SK-N-SH (cell line): ENCODE data around the gene IL20. TPM values are rescaled to one million over a fixed set of nuclear protein-coding genes. Genes with fewer than 3 reads are reported as not detected.

Source experiments
- CTCF ChIA-PET: fragments of 300-600, 350-600 bp; formaldehyde crosslinking; extraction: SDS; loops from one replicate; lab custom pipeline; 2021; lab: Yijun Ruan, JAX
- POLR2A ChIA-PET: fragments of 350-600 bp; sonication (Branson Sonifier 250); formaldehyde crosslinking; extraction: SDS; loops from one replicate; lab custom pipeline; 2020; ENCODE audit warnings: antibody characterized with exemption, inconsistent platforms; lab: Yijun Ruan, JAX
- DNase-seq: peaks from one replicate; pipeline ENCODE4 v3.0.0; 2012
- H2AFZ ChIP-seq: fragments of 200-600 bp; sonication (generic); 2 replicates; pipeline ENCODE4 v1.8.1; 2016; ENCODE audit warnings: antibody characterized with exemption, mild to moderate bottlenecking, low read depth
- H3F3A ChIP-seq: fragments of 200-600 bp; sonication (generic); replicated peaks from 2 replicates; pipeline ENCODE3; 2016; ENCODE audit warnings: antibody characterized with exemption, mild to moderate bottlenecking; ENCODE audit not compliant: insufficient read depth
- H3K27ac ChIP-seq, 2 experiments: fragments of 200-500 bp in 1 of 2; fragments of 200-600 bp in 1 of 2; sonication (Bioruptor generic) in 1 of 2; sonication (generic), shearing (Covaris generic) in 1 of 2; 2 replicates each; pipeline versions ENCODE4 v1.5.1 to v1.6.1; 2014 to 2016; ENCODE audit warnings: low read depth in 2 of 2, inconsistent platforms in 1 of 2, low read length in 1 of 2, mild to moderate bottlenecking in 1 of 2, mixed read lengths in 1 of 2
- H3K27me3 ChIP-seq: fragments of 200-600 bp; sonication (generic), shearing (Covaris generic); 2 replicates; pipeline ENCODE4 v1.6.1; 2016; ENCODE audit warnings: mixed run types; ENCODE audit not compliant: insufficient read depth
- H3K36me3 ChIP-seq, 2 experiments: fragments of 200-500 bp in 1 of 2; fragments of 200-600 bp in 1 of 2; sonication (Bioruptor generic) in 1 of 2; sonication (generic) in 1 of 2; replicated peaks in 1 of 2; 2 replicates each; pipeline versions ENCODE3 to v1.5.1; 2014 to 2016; ENCODE audit warnings: low read length in 1 of 2, mild to moderate bottlenecking in 1 of 2; ENCODE audit not compliant: insufficient read depth in 2 of 2, control insufficient read depth in 1 of 2
- H3K4me1 ChIP-seq, 2 experiments: fragments of 200-500 bp in 1 of 2; fragments of 200-600 bp in 1 of 2; sonication (Bioruptor generic) in 1 of 2; sonication (generic), shearing (Covaris generic) in 1 of 2; 2 replicates each; pipeline versions ENCODE4 v1.5.1 to v1.6.1; 2014 to 2016; ENCODE audit warnings: low read depth in 1 of 2, low read length in 1 of 2, mixed run types in 1 of 2; ENCODE audit not compliant: insufficient read depth in 2 of 2, control insufficient read depth in 1 of 2
- H3K4me2 ChIP-seq: fragments of 200-600 bp; sonication (generic), shearing (Covaris generic); 2 replicates; pipeline ENCODE4 v1.6.1; 2017; ENCODE audit warnings: mixed run types
- H3K4me3 ChIP-seq, 2 experiments: fragments of 200-500 bp in 1 of 2; fragments of 200-600 bp in 1 of 2; sonication (Bioruptor generic) in 1 of 2; sonication (generic), shearing (Covaris generic) in 1 of 2; 2 replicates each; pipeline versions ENCODE4 v1.5.1 to v1.8.1; 2014 to 2016; ENCODE audit warnings: low read depth in 2 of 2, inconsistent platforms in 1 of 2, low read length in 1 of 2, mild to moderate bottlenecking in 1 of 2, mixed read lengths in 1 of 2, moderate library complexity in 1 of 2
- H3K79me2 ChIP-seq: fragments of 200-600 bp; sonication (generic); 2 replicates; pipeline ENCODE4 v1.8.1; 2017; ENCODE audit warnings: mild to moderate bottlenecking; ENCODE audit not compliant: insufficient read depth
- H3K9ac ChIP-seq: fragments of 200-600 bp; sonication (generic); 2 replicates; pipeline ENCODE4 v1.6.1; 2017; ENCODE audit warnings: mixed run types
- H3K9me2 ChIP-seq: fragments of 200-600 bp; sonication (generic); 2 replicates; pipeline ENCODE4 v1.6.1; 2017; ENCODE audit warnings: mixed run types
- H3K9me3 ChIP-seq: fragments of 200-600 bp; sonication (generic); 2 replicates; pipeline ENCODE4 v1.6.1; 2017; ENCODE audit warnings: mixed run types, mild to moderate bottlenecking, moderate library complexity
- H4K20me1 ChIP-seq: fragments of 200-600 bp; sonication (generic); 2 replicates; pipeline ENCODE4 v1.6.1; 2017; ENCODE audit warnings: mild to moderate bottlenecking, mixed run types; ENCODE audit not compliant: insufficient read depth
- EP300 ChIP-seq, 2 experiments: IDR thresholded peaks; 2 replicates each; pipeline versions ENCODE4 v1.4.0 to v1.6.1; 2012; ENCODE audit warnings: borderline replicate concordance in 1 of 2, low read depth in 1 of 2, low read length in 1 of 2
- FOSL2 ChIP-seq: IDR thresholded peaks from 2 replicates; pipeline ENCODE4 v1.4.0; 2012; ENCODE audit warnings: low read depth, mild to moderate bottlenecking, moderate library complexity, borderline replicate concordance
- FOXJ3 ChIP-seq: sonication (generic); formaldehyde crosslinking; IDR thresholded peaks from 2 replicates; pipeline ENCODE4 v1.5.1; 2020; ENCODE audit warnings: mild to moderate bottlenecking, missing genetic modification reagents
- MEF2A ChIP-seq: IDR thresholded peaks from 2 replicates; pipeline ENCODE4 v1.4.0; 2012; ENCODE audit warnings: low read depth, borderline replicate concordance
- NFIC ChIP-seq: IDR thresholded peaks from 2 replicates; pipeline ENCODE4 v1.4.0; 2012; ENCODE audit warnings: borderline replicate concordance
- RXRA ChIP-seq: IDR thresholded peaks from 2 replicates; pipeline ENCODE4 v1.4.0; 2012; ENCODE audit warnings: low read depth, mild to moderate bottlenecking, borderline replicate concordance
- SMC3 ChIP-seq: IDR thresholded peaks from 2 replicates; pipeline ENCODE4 v1.6.1; 2012; ENCODE audit warnings: low read depth, low read length, improper control_type of control experiment
- WGBS: methylation state at CpG from one replicate; pipeline ENCODE4 v1.1.6; 2017; ENCODE audit warnings: low lambda C conversion rate; 5-methylcytosine and 5-hydroxymethylcytosine counted together
- polyA plus RNA-seq, 3 experiments: library from polyadenylated mRNA; depleted of rRNA; stranded (reverse); fragments of >200 nt; gene quantifications; 2 replicates each; pipeline ENCODE4 v1.2.3, GENCODE V29; 2012
- TF ChIP-seq, protein P1 (sequence below): fragments of 150-350 bp; IDR thresholded peaks from 2 replicates; pipeline ENCODE4 v1.6.1; 2017; ENCODE audit warnings: antibody characterized with exemption, low read length, low read depth, borderline replicate concordance
- TF ChIP-seq, protein P2 (sequence below): IDR thresholded peaks from 2 replicates; pipeline ENCODE4 v1.4.0; 2012; ENCODE audit warnings: low read depth
- TF ChIP-seq, protein P3 (sequence below): IDR thresholded peaks from 2 replicates; pipeline ENCODE4 v1.4.0; 2012; ENCODE audit warnings: low read depth, borderline replicate concordance

The IL20 gene
- polyA plus RNA-seq, 1 of the 3 experiments (the other 2 are of a cell fraction): not detected

DNA sequence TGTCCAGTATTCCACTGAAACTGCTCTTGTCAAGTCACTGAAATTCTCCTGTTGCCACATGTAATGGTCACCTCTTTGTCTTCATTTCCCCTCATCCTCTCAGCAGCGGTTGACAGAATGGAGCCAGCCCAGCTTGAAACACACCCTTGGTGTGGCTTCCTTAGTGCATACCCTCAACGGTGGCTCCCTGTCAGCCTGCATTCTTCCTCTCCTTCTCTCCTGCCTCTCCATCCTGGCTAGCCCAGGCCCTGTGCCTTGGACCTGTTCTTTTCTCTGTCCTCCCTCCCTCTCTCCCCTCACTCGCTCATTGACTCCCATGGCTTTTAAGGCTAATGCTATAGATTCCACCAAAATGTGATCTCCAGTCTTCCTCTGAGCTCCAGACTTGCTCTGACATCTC, 52.7 kb downstream of the IL20 start:
- Histone ChIP-seq H2AFZ (no peak overlapping the region), H3K4me3 (no peak overlapping the region), H3K9ac (no peak overlapping the region), H3K9me2 (no peaks in the 10 kb centered on the region), H3K27me3 (peaks cover 37% of the 10 kb centered on the region), H3K4me2 (no peak overlapping the region), H3K9me3 (no peaks in the 10 kb centered on the region), H3K27ac (no peak overlapping the region), H3K79me2 (no peaks in the 10 kb centered on the region), H3F3A (no peaks in the 10 kb centered on the region), H4K20me1 (no peaks in the 10 kb centered on the region), H3K4me1 (no peaks in the 10 kb centered on the region), H3K36me3 (no peaks in the 10 kb centered on the region)
- ChIA-PET CTCF (interaction anchor here (0.7 to 9.4 kb wide), 8 partner anchors 21 to 287 kb away, joined by 3 to 380 read pairs (median 3); partner anchors contain the start of gene IL20), POLR2A (no interaction called here)
- WGBS: 55% methylated on average over 3 of the region's 3 CpGs
- no peak for DNase-seq
- TF ChIP-seq, protein P1, sequence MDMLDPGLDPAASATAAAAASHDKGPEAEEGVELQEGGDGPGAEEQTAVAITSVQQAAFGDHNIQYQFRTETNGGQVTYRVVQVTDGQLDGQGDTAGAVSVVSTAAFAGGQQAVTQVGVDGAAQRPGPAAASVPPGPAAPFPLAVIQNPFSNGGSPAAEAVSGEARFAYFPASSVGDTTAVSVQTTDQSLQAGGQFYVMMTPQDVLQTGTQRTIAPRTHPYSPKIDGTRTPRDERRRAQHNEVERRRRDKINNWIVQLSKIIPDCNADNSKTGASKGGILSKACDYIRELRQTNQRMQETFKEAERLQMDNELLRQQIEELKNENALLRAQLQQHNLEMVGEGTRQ: no peak
- TF ChIP-seq RXRA: no peak
- TF ChIP-seq NFIC: no peak
- TF ChIP-seq EP300 (IDR thresholded peaks at IDR 0.05; ENCODE audit: borderline replicate concordance in 1 of 2, low read depth in 1 of 2, low read length in 1 of 2): no peak
- TF ChIP-seq SMC3: no peak
- no peak for TF ChIP-seq FOXJ3
- TF ChIP-seq MEF2A: no peak
- TF ChIP-seq, protein P2, sequence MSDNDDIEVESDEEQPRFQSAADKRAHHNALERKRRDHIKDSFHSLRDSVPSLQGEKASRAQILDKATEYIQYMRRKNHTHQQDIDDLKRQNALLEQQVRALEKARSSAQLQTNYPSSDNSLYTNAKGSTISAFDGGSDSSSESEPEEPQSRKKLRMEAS: no peak
- TF ChIP-seq, protein P3, sequence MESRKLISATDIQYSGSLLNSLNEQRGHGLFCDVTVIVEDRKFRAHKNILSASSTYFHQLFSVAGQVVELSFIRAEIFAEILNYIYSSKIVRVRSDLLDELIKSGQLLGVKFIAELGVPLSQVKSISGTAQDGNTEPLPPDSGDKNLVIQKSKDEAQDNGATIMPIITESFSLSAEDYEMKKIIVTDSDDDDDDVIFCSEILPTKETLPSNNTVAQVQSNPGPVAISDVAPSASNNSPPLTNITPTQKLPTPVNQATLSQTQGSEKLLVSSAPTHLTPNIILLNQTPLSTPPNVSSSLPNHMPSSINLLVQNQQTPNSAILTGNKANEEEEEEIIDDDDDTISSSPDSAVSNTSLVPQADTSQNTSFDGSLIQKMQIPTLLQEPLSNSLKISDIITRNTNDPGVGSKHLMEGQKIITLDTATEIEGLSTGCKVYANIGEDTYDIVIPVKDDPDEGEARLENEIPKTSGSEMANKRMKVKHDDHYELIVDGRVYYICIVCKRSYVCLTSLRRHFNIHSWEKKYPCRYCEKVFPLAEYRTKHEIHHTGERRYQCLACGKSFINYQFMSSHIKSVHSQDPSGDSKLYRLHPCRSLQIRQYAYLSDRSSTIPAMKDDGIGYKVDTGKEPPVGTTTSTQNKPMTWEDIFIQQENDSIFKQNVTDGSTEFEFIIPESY: no peak
- TF ChIP-seq FOSL2: no peak

Other genes starting within 250 kb of the IL20 start
- gene DYRK3, start 230.1 kb upstream of the IL20 start, polyA plus RNA-seq (2012; rRNA removed): 3.6 and 5.8 TPM in 2 replicates
- gene MAPKAPK2, start 180.7 kb upstream of the IL20 start, polyA plus RNA-seq (2012; rRNA removed): 45.9 and 46.8 TPM in 2 replicates
- not detected in 2 replicates for gene IL19, start 94.8 kb upstream of the IL20 start, polyA plus RNA-seq (2012; rRNA removed)
- gene IL10, start 93.1 kb upstream of the IL20 start, polyA plus RNA-seq (2012; rRNA removed): not detected in 2 replicates
- gene IL24, start 31.8 kb downstream of the IL20 start, polyA plus RNA-seq (2012; rRNA removed): 0.03 TPM in 1 of 2 replicates, not detected in the other
- gene FCMR, start 56.3 kb downstream of the IL20 start, polyA plus RNA-seq (2012; rRNA removed): 0.05 and 0.15 TPM in 2 replicates
- gene PIGR, start 80.8 kb downstream of the IL20 start, polyA plus RNA-seq (2012; rRNA removed): not detected in 2 replicates
- not detected in 2 replicates for gene FCAMR, start 104.8 kb downstream of the IL20 start, polyA plus RNA-seq (2012; rRNA removed)
- 0.02 TPM in 1 of 2 replicates, not detected in the other for gene C1orf116, start 167.1 kb downstream of the IL20 start, polyA plus RNA-seq (2012; rRNA removed)
- gene YOD1, start 185.6 kb downstream of the IL20 start, polyA plus RNA-seq (2012; rRNA removed): 0.79 and 0.91 TPM in 2 replicates
- 1.8 and 2.8 TPM in 2 replicates for gene PFKFB2, start 187.7 kb downstream of the IL20 start, polyA plus RNA-seq (2012; rRNA removed)
- gene C4BPB, start 223.2 kb downstream of the IL20 start, polyA plus RNA-seq (2012; rRNA removed): not detected in 2 replicates
- gene C4BPA, start 238.6 kb downstream of the IL20 start, polyA plus RNA-seq (2012; rRNA removed): not detected in 2 replicates